H9 (cell line): Measurements from ENCODE around the gene OR7A17. TPM values are rescaled to one million over a fixed set of nuclear protein-coding genes. Genes with fewer than 3 reads are reported as not detected.

Source experiments
- DNase-seq: peaks from one replicate; pipeline ENCODE4 v3.0.0-alpha.2; 2017
- H2AFZ ChIP-seq: one replicate; pipeline ENCODE4 v1.6.1; 2013; ENCODE audit warnings: mild to moderate bottlenecking, low read length, control low read depth, moderate library complexity
- H2AK5ac ChIP-seq: 2 replicates; pipeline ENCODE4 v1.6.1; 2013; ENCODE audit warnings: low read length, control low read depth, mixed read lengths; ENCODE audit not compliant: insufficient read length
- H2BK120ac ChIP-seq: one replicate; pipeline ENCODE4 v1.6.1; 2013; ENCODE audit warnings: low read depth, mild to moderate bottlenecking, low read length, control low read depth, inconsistent platforms; ENCODE audit not compliant: poor library complexity, severe bottlenecking
- H2BK12ac ChIP-seq: 2 replicates; pipeline ENCODE4 v1.6.1; 2013; ENCODE audit warnings: low read length, control low read depth, mixed read lengths, low read depth; ENCODE audit not compliant: insufficient read length
- H2BK15ac ChIP-seq: 2 replicates; pipeline ENCODE4 v1.6.1; 2013; ENCODE audit warnings: low read depth, low read length, control low read depth
- H2BK20ac ChIP-seq: one replicate; pipeline ENCODE4 v1.6.1; 2013; ENCODE audit warnings: low read depth, mild to moderate bottlenecking, low read length, control low read depth, inconsistent platforms; ENCODE audit not compliant: poor library complexity, severe bottlenecking
- H2BK5ac ChIP-seq: 2 replicates; pipeline ENCODE4 v1.6.1; 2013; ENCODE audit warnings: low read length, control low read depth, mixed read lengths; ENCODE audit not compliant: insufficient read length
- H3K14ac ChIP-seq: 2 replicates; pipeline ENCODE4 v1.6.1; 2013; ENCODE audit warnings: low read length, control low read depth; ENCODE audit not compliant: insufficient read depth
- H3K18ac ChIP-seq: 2 replicates; pipeline ENCODE4 v1.6.1; 2013; ENCODE audit warnings: low read depth, mild to moderate bottlenecking, mixed read lengths, low read length, control low read depth; ENCODE audit not compliant: insufficient read length
- H3K23ac ChIP-seq: 2 replicates; pipeline ENCODE4 v1.6.1; 2013; ENCODE audit warnings: low read length, control low read depth, mixed read lengths, low read depth; ENCODE audit not compliant: insufficient read length
- H3K23me2 ChIP-seq: 2 replicates; pipeline ENCODE4 v1.6.1; 2013; ENCODE audit warnings: low read depth, mild to moderate bottlenecking, mixed read lengths, low read length, control low read depth; ENCODE audit not compliant: insufficient read length, poor library complexity, severe bottlenecking
- H3K27ac ChIP-seq: 2 replicates; pipeline ENCODE4 v1.5.1; 2013; ENCODE audit warnings: low read length, control low read depth, mixed read lengths, low read depth; ENCODE audit not compliant: insufficient read length
- H3K27me3 ChIP-seq: 2 replicates; pipeline ENCODE4 v1.6.1; 2013; ENCODE audit warnings: low read length, control low read depth, inconsistent platforms; ENCODE audit not compliant: insufficient read depth
- H3K4ac ChIP-seq: 2 replicates; pipeline ENCODE4 v1.6.1; 2013; ENCODE audit warnings: low read depth, mild to moderate bottlenecking, control low read depth, inconsistent platforms, low read length, moderate library complexity
- H3K4me1 ChIP-seq: 2 replicates; pipeline ENCODE4 v1.6.1; 2013; ENCODE audit warnings: low read length, control low read depth, inconsistent platforms; ENCODE audit not compliant: insufficient read depth
- H3K4me2 ChIP-seq: 2 replicates; pipeline ENCODE4 v1.6.1; 2013; ENCODE audit warnings: low read length, control low read depth, mixed read lengths; ENCODE audit not compliant: insufficient read length, insufficient read depth
- H3K56ac ChIP-seq: 2 replicates; pipeline ENCODE4 v1.6.1; 2013; ENCODE audit warnings: low read depth, mild to moderate bottlenecking, mixed read lengths, low read length, control low read depth; ENCODE audit not compliant: insufficient read length
- H3K79me1 ChIP-seq: 2 replicates; pipeline ENCODE4 v1.6.1; 2013; ENCODE audit warnings: low read depth, mild to moderate bottlenecking, moderate library complexity, low read length, control low read depth, inconsistent platforms; ENCODE audit not compliant: insufficient read depth, poor library complexity, severe bottlenecking
- H3K79me2 ChIP-seq: 2 replicates; pipeline ENCODE4 v1.6.1; 2013; ENCODE audit warnings: low read length, control low read depth, inconsistent platforms; ENCODE audit not compliant: insufficient read depth
- H3K9ac ChIP-seq: 2 replicates; pipeline ENCODE4 v1.6.1; 2013; ENCODE audit warnings: low read length, control low read depth, mixed read lengths; ENCODE audit not compliant: insufficient read length; ENCODE audit errors: extremely low read depth
- H3K9me3 ChIP-seq: one replicate; pipeline ENCODE4 v1.6.1; 2013; ENCODE audit warnings: low read depth, low read length, inconsistent platforms; ENCODE audit not compliant: control insufficient read depth
- H3T11ph ChIP-seq: one replicate; pipeline ENCODE4 v1.6.1; 2013; ENCODE audit warnings: mild to moderate bottlenecking, low read length, control low read depth, inconsistent platforms
- H4K20me1 ChIP-seq: one replicate; pipeline ENCODE4 v1.6.1; 2013; ENCODE audit not compliant: control insufficient read depth, insufficient read length, insufficient read depth
- H4K5ac ChIP-seq: 2 replicates; pipeline ENCODE4 v1.6.1; 2013; ENCODE audit warnings: low read depth, mild to moderate bottlenecking, mixed read lengths, low read length, control low read depth; ENCODE audit not compliant: insufficient read length
- H4K8ac ChIP-seq: replicated peaks from 2 replicates; pipeline ENCODE4 v1.6.1; 2013; ENCODE audit warnings: low read length, control low read depth, mixed read lengths, low read depth; ENCODE audit not compliant: insufficient read length
- H4K91ac ChIP-seq: 2 replicates; pipeline ENCODE4 v1.6.1; 2013; ENCODE audit warnings: low read depth, mild to moderate bottlenecking, moderate library complexity, mixed read lengths, low read length, control low read depth; ENCODE audit not compliant: insufficient read length
- H3K27ac Mint-ChIP-seq, 3 experiments: 2 replicates in 2 of 3; 3 replicates in 1 of 3; pipeline ENCODE4 v1.8.0; 2020 to 2021; ENCODE audit warnings: mixed read lengths in 3 of 3, mild to moderate bottlenecking in 1 of 3, moderate library complexity in 1 of 3
- H3K27me3 Mint-ChIP-seq: 2 replicates; pipeline ENCODE4 v1.8.0; 2021; ENCODE audit warnings: low read depth, mild to moderate bottlenecking, moderate library complexity, mixed read lengths
- H3K36me3 Mint-ChIP-seq, 3 experiments: 2 replicates in 2 of 3; 3 replicates in 1 of 3; pipeline ENCODE4 v1.8.0; 2020 to 2021; ENCODE audit warnings: low read depth in 3 of 3, mixed read lengths in 3 of 3; ENCODE audit not compliant: insufficient read depth in 1 of 3
- H3K4me1 Mint-ChIP-seq, 2 experiments: 2 replicates each; pipeline ENCODE4 v1.8.0; 2020; ENCODE audit warnings: mixed read lengths in 2 of 2
- H3K4me3 Mint-ChIP-seq, 2 experiments: 2 replicates in 1 of 2; 3 replicates in 1 of 2; pipeline ENCODE4 v1.8.0; 2020 to 2021; ENCODE audit warnings: mild to moderate bottlenecking in 2 of 2, mixed read lengths in 2 of 2, moderate library complexity in 1 of 2
- H3K9me3 Mint-ChIP-seq, 2 experiments: 2 replicates in 1 of 2; 3 replicates in 1 of 2; pipeline ENCODE4 v1.8.0; 2020; ENCODE audit warnings: mild to moderate bottlenecking in 2 of 2, mixed read lengths in 2 of 2, moderate library complexity in 1 of 2
- WGBS: extraction: QIAGEN DNeasy Blood & Tissue Kit; methylation state at CpG from one replicate; pipeline ENCODE4 v1.1.7; 2013; ENCODE audit warnings: missing lambda C conversion rate, low lambda C conversion rate, mixed read lengths; ENCODE audit not compliant: insufficient read length; ENCODE audit errors: extremely low coverage; 5-methylcytosine and 5-hydroxymethylcytosine counted together
- total RNA-seq: library from RNA; stranded (reverse); gene quantifications from 2 replicates; pipeline ENCODE4 v1.2.1, GENCODE V29; 2021
- TF ChIP-seq, protein P1 (sequence below): fragments of 200-600 bp; sonication (generic); conservative IDR thresholded peaks from 3 replicates; pipeline ENCODE4 v1.8.0; 2021; ENCODE audit warnings: antibody characterized with exemption, mild to moderate bottlenecking

The OR7A17 gene
- total RNA-seq, 1 experiment from 2014 or later: not detected

GRCh38 chr19:14915116-14915515, 29.2 kb upstream of the OR7A17 start:
- no peak for DNase-seq
- no peaks in the 10 kb centered on the region for H3K79me1 ChIP-seq
- H3K4me2 ChIP-seq: no peak overlapping the region
- no peak overlapping the region for H2AK5ac ChIP-seq
- no peak overlapping the region for H2AFZ ChIP-seq
- no peak overlapping the region for H4K5ac ChIP-seq
- H4K8ac ChIP-seq: no peak overlapping the region
- no peaks in the 10 kb centered on the region for H3K23me2 ChIP-seq
- H3K79me2 ChIP-seq: no peaks in the 10 kb centered on the region
- no peak overlapping the region for H3K4me3 Mint-ChIP-seq
- H3K18ac ChIP-seq: no peak overlapping the region
- H2BK15ac ChIP-seq: no peak overlapping the region
- H4K20me1 ChIP-seq: no peaks in the 10 kb centered on the region
- H2BK12ac ChIP-seq: no peak overlapping the region
- H3K4ac ChIP-seq: no peak overlapping the region
- no peak overlapping the region for H4K91ac ChIP-seq
- WGBS: no CpG with 5 or more reads among the region's 6 CpGs
- H3K27ac Mint-ChIP-seq: no peak overlapping the region
- no peak overlapping the region for H3T11ph ChIP-seq
- H3K56ac ChIP-seq: no peak overlapping the region
- no peaks in the 10 kb centered on the region for H3K9me3 ChIP-seq
- H2BK120ac ChIP-seq: no peak overlapping the region
- peaks cover 52 to 92% of the 10 kb centered on the region in 2 experiments for H3K9me3 Mint-ChIP-seq
- no peak overlapping the region for H3K23ac ChIP-seq
- no peak overlapping the region for H2BK5ac ChIP-seq
- H3K4me1 ChIP-seq: no peaks in the 10 kb centered on the region
- peaks cover 0 to 42% (median 4%) of the 10 kb centered on the region in 3 experiments; a peak in 4 of 7 replicates for H3K36me3 Mint-ChIP-seq
- H3K27ac ChIP-seq: no peak overlapping the region
- TF ChIP-seq, protein P1, sequence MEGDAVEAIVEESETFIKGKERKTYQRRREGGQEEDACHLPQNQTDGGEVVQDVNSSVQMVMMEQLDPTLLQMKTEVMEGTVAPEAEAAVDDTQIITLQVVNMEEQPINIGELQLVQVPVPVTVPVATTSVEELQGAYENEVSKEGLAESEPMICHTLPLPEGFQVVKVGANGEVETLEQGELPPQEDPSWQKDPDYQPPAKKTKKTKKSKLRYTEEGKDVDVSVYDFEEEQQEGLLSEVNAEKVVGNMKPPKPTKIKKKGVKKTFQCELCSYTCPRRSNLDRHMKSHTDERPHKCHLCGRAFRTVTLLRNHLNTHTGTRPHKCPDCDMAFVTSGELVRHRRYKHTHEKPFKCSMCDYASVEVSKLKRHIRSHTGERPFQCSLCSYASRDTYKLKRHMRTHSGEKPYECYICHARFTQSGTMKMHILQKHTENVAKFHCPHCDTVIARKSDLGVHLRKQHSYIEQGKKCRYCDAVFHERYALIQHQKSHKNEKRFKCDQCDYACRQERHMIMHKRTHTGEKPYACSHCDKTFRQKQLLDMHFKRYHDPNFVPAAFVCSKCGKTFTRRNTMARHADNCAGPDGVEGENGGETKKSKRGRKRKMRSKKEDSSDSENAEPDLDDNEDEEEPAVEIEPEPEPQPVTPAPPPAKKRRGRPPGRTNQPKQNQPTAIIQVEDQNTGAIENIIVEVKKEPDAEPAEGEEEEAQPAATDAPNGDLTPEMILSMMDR: no peak
- H3K4me1 Mint-ChIP-seq: no peaks in the 10 kb centered on the region
- H3K27me3 ChIP-seq: no peaks in the 10 kb centered on the region
- H3K9ac ChIP-seq: no peak overlapping the region
- H3K14ac ChIP-seq: no peak overlapping the region
- peaks cover 4% of the 10 kb centered on the region for H3K27me3 Mint-ChIP-seq
- no peak overlapping the region for H2BK20ac ChIP-seq
